IMR-90 (cell line): ENCODE data around the gene ZNF134. TPM values are rescaled to one million over a fixed set of nuclear protein-coding genes. Genes with fewer than 3 reads are reported as not detected.

Source experiments
- ATAC-seq: fragments of 200-7000 bp; cut with Tn5 transposase; 2 replicates; pipeline ENCODE4 v1.9.1; 2020; ENCODE audit warnings: low read depth, mild to moderate bottlenecking, moderate library complexity
- BruUV-seq: library from RNA; stranded (reverse); fragments of 400-500 nt; replicated peaks from 2 replicates; lab custom pipeline; 2021; lab: Mats Ljungman, UMichigan
- CTCF ChIA-PET: fragments of 300-600 bp; formaldehyde crosslinking; extraction: SDS; loops from one replicate; lab custom pipeline; 2021; ENCODE audit warnings: antibody characterized with exemption; lab: Yijun Ruan, JAX
- POLR2A ChIA-PET: fragments of 300-600 bp; sonication (Branson Sonifier 250); formaldehyde crosslinking; loops from one replicate; lab custom pipeline; 2022; ENCODE audit warnings: antibody characterized with exemption; ENCODE audit not compliant: unreplicated experiment; lab: Charles Lee
- DNase-seq: peaks from one replicate; pipeline ENCODE4 v3.0.0; 2013
- H2AFZ ChIP-seq: replicated peaks from 2 replicates; pipeline ENCODE3; 2013; ENCODE audit warnings: low read length, mild to moderate bottlenecking; ENCODE audit not compliant: poor library complexity
- H2AK5ac ChIP-seq: 2 replicates; pipeline ENCODE4 v1.6.1; 2013; ENCODE audit warnings: low read depth, low read length, inconsistent platforms
- H2AK9ac ChIP-seq: replicated peaks from 2 replicates; pipeline ENCODE3; 2013; ENCODE audit warnings: mild to moderate bottlenecking, low read depth, low read length, moderate library complexity; ENCODE audit not compliant: poor library complexity
- H2BK120ac ChIP-seq: 2 replicates; pipeline ENCODE4 v1.6.1; 2013; ENCODE audit warnings: low read depth, low read length, inconsistent platforms
- H2BK15ac ChIP-seq: 3 replicates; pipeline ENCODE4 v1.6.1; 2013; ENCODE audit warnings: low read depth, low read length, inconsistent platforms
- H2BK20ac ChIP-seq: 2 replicates; pipeline ENCODE4 v1.6.1; 2013; ENCODE audit warnings: low read depth, mild to moderate bottlenecking, inconsistent platforms, low read length, moderate library complexity
- H2BK5ac ChIP-seq: 2 replicates; pipeline ENCODE4 v1.6.1; 2013; ENCODE audit warnings: mild to moderate bottlenecking, low read depth, low read length, inconsistent platforms; ENCODE audit not compliant: poor library complexity, severe bottlenecking
- H3K14ac ChIP-seq: replicated peaks from 2 replicates; pipeline ENCODE4 v1.6.1; 2013; ENCODE audit warnings: low read depth, low read length, inconsistent platforms
- H3K18ac ChIP-seq: 2 replicates; pipeline ENCODE4 v1.6.1; 2013; ENCODE audit warnings: low read depth, low read length, control low read depth
- H3K23ac ChIP-seq: 2 replicates; pipeline ENCODE4 v1.6.1; 2013; ENCODE audit warnings: low read depth, low read length, inconsistent platforms
- H3K27ac ChIP-seq: 2 replicates; pipeline ENCODE4 v1.5.1; 2013; ENCODE audit warnings: mild to moderate bottlenecking, control low read depth, low read length; ENCODE audit not compliant: insufficient read depth
- H3K27me3 ChIP-seq: 2 replicates; pipeline ENCODE4 v1.6.1; 2013; ENCODE audit warnings: low read length; ENCODE audit not compliant: control insufficient read depth, insufficient read depth
- H3K36me3 ChIP-seq: 2 replicates; pipeline ENCODE4 v1.6.1; 2013; ENCODE audit warnings: low read length, mixed read lengths; ENCODE audit not compliant: control insufficient read depth, insufficient read depth
- H3K4ac ChIP-seq: 2 replicates; pipeline ENCODE4 v1.6.1; 2013; ENCODE audit warnings: low read depth, low read length, inconsistent platforms
- H3K4me1 ChIP-seq: 2 replicates; pipeline ENCODE4 v1.6.1; 2013; ENCODE audit warnings: low read length, mixed read lengths; ENCODE audit not compliant: control insufficient read depth, insufficient read depth
- H3K4me2 ChIP-seq: 2 replicates; pipeline ENCODE4 v1.6.1; 2013; ENCODE audit warnings: low read depth, mild to moderate bottlenecking, control low read depth, low read length, moderate library complexity
- H3K4me3 ChIP-seq: 2 replicates; pipeline ENCODE4 v1.5.1; 2013; ENCODE audit warnings: low read depth, mild to moderate bottlenecking, control low read depth, low read length, moderate library complexity; ENCODE audit not compliant: insufficient read depth
- H3K56ac ChIP-seq: 2 replicates; pipeline ENCODE4 v1.6.1; 2013; ENCODE audit warnings: low read length, inconsistent platforms; ENCODE audit not compliant: insufficient read depth; ENCODE audit errors: extremely low read depth
- H3K79me1 ChIP-seq, 2 experiments: 2 replicates each; pipeline ENCODE4 v1.6.1; 2013; ENCODE audit warnings: low read length in 2 of 2, inconsistent platforms in 1 of 2, low read depth in 1 of 2
- H3K9ac ChIP-seq: 2 replicates; pipeline ENCODE4 v1.6.1; 2013; ENCODE audit warnings: low read depth, low read length, control low read depth
- H3K9me1 ChIP-seq: 2 replicates; pipeline ENCODE4 v1.6.1; 2013; ENCODE audit warnings: low read length, inconsistent platforms; ENCODE audit not compliant: insufficient read depth
- H3K9me3 ChIP-seq: 2 replicates; pipeline ENCODE4 v1.6.1; 2013; ENCODE audit warnings: low read length; ENCODE audit not compliant: control insufficient read depth, insufficient read depth
- H4K20me1 ChIP-seq: 2 replicates; pipeline ENCODE4 v1.6.1; 2013; ENCODE audit warnings: low read length, inconsistent platforms; ENCODE audit not compliant: insufficient read depth
- H4K5ac ChIP-seq: 2 replicates; pipeline ENCODE4 v1.6.1; 2013; ENCODE audit warnings: mild to moderate bottlenecking, low read depth, low read length, control low read depth
- H4K8ac ChIP-seq, 2 experiments: 2 replicates each; pipeline ENCODE4 v1.6.1; 2013; ENCODE audit warnings: low read depth in 2 of 2, low read length in 2 of 2, control low read depth in 1 of 2, inconsistent platforms in 1 of 2
- H4K91ac ChIP-seq: 2 replicates; pipeline ENCODE4 v1.6.1; 2013; ENCODE audit warnings: low read depth, low read length, inconsistent platforms; ENCODE audit not compliant: insufficient read depth
- MAZ ChIP-seq: IDR thresholded peaks from 2 replicates; pipeline ENCODE4 v1.6.1; 2012; ENCODE audit warnings: low read depth, mild to moderate bottlenecking, low read length, improper control_type of control experiment, moderate library complexity, borderline replicate concordance
- RAD21 ChIP-seq: IDR thresholded peaks from 2 replicates; pipeline ENCODE4 v1.6.1; 2012; ENCODE audit warnings: low read length, improper control_type of control experiment
- WGBS, 2 experiments: methylation state at CpG; one replicate each; pipeline versions ENCODE4 v1.1.5 to v1.1.7; 2013; ENCODE audit warnings: missing lambda C conversion rate in 2 of 2; ENCODE audit not compliant: insufficient read length in 1 of 2; ENCODE audit errors: extremely low coverage in 2 of 2; 5-methylcytosine and 5-hydroxymethylcytosine counted together
- dilution Hi-C: fragments of 300-500 bp; cut with HindIII; formaldehyde crosslinking; loops from one replicate; pipeline ENCODE4 v1.14.3; 2018; ENCODE audit warnings: low sequenced_read_pairs; ENCODE audit not compliant: unreplicated experiment
- in situ Hi-C: fragments of 300-500 bp; cut with MboI; formaldehyde crosslinking; loops from 3 replicates; pipeline ENCODE4 v1.14.3; 2019; ENCODE audit warnings: low sequenced_read_pairs, inconsistent platforms, mixed read lengths
- intact Hi-C: fragments of 100-400 bp; cut with micrococcal nuclease; formaldehyde crosslinking; loops from 2 replicates; pipeline ENCODE4 v1.10.0; 2022
- polyA plus RNA-seq, 3 experiments: library from polyadenylated mRNA; depleted of rRNA; stranded (reverse); fragments of >200 nt; gene quantifications; 2 replicates each; pipeline ENCODE4 v1.2.3, GENCODE V29; 2012; ENCODE audit warnings: low replicate concordance in 1 of 3
- total RNA-seq: library from RNA; depleted of rRNA; stranded (reverse); fragments of >200 nt; gene quantifications from 2 replicates; pipeline ENCODE4 v1.2.3, GENCODE V29; 2012

The ZNF134 gene
- total and polyA plus RNA-seq, 2 of the 4 experiments (the other 2 are of a cell fraction): 6.2 to 31.0 TPM

DNA sequence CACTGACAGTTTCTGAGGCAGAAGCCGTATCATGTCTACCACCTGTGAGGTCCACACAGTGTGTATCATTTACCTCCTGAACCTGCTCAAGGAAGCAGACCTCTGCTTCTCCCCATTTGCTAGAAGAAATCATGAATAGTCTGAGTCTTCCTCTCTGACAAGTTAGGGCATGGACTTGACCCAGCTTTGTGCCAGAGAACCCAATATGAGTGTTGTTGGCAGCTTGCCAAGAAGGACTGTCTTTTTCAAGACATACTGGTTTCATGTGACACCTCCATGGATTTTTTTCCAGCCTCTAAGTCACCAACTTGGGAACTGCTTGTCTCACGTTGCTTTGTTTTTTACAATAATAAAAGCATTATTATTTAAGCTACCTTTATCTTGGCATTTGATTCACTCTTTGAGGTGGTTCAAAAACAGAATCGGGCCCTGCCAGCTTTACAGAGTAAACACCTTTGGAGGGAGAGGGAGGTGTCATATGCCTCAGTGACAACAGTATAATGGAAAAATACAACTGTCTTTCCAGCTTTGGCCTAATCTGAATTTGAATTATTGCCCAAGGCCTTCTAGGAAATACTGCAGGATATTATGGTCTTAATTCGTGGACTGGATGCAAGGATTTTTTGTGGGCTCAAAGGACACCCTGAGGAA is 28.5 kb downstream of the ZNF134 start:
- TF ChIP-seq MAZ (no peak), RAD21 (no peak)
- Histone ChIP-seq H3K9me3 (peaks cover 42% of the 10 kb centered on the region), H3K27ac (no peak overlapping the region), H3K27me3 (no peaks in the 10 kb centered on the region), H4K5ac (no peak overlapping the region), H3K56ac (no peak overlapping the region), H2AK9ac (no peak overlapping the region), H3K9ac (no peak overlapping the region), H3K18ac (no peak overlapping the region), H3K4me1 (no peaks in the 10 kb centered on the region), H4K91ac (no peak overlapping the region), H3K4me3 (no peak overlapping the region), H3K23ac (no peak overlapping the region), H4K20me1 (no peaks in the 10 kb centered on the region), H3K9me1 (no peaks in the 10 kb centered on the region), H3K14ac (no peak overlapping the region), H2AK5ac (no peak overlapping the region), H2BK5ac (no peak overlapping the region), H2AFZ (no peak overlapping the region), H4K8ac (no peak overlapping the region), H2BK15ac (no peak overlapping the region), H2BK120ac (no peak overlapping the region), H3K79me1 (peaks cover 0 to 3% of the 10 kb centered on the region in 2 experiments; a peak in 3 of 4 replicates), H3K4ac (no peak overlapping the region), H2BK20ac (no peak overlapping the region), H3K4me2 (no peak overlapping the region), H3K36me3 (peaks cover 33% of the 10 kb centered on the region)
- in situ Hi-C loops (no loop called here), dilution Hi-C loops (no loop called here), intact Hi-C loops (no loop called here)
- 100% methylated on average over 2 of the region's 4 CpGs; no CpG with 5 or more reads in 1 of the 2 experiments for WGBS, 2 experiments
- DNase-seq (no peak), ATAC-seq (no peak)
- ChIA-PET CTCF (no interaction called here), POLR2A (no interaction called here)
- BruUV-seq: no TSS peak
